Measurements from ENCODE around the gene C10orf67.

The C10orf67 gene

GRCh38 chr10:23195846-23196600, 148.6 kb downstream of the C10orf67 start:
- FAIRE-seq, result no peak

- FAIRE-seq, result no peak
These were observed 149.4 kb downstream of the C10orf67 start for GRCh38 chr10:23194966-23195845.

- no peak for FAIRE-seq
These were observed 150.1 kb downstream of the C10orf67 start for GRCh38 chr10:23194471-23194965.

- FAIRE-seq, result no peak
These were observed 151.0 kb downstream of the C10orf67 start for GRCh38 chr10:23193435-23194074.

- no peak for FAIRE-seq
These were observed 151.7 kb downstream of the C10orf67 start for GRCh38 chr10:23192712-23193434.

GRCh38 chr10:23191764-23192711, 152.6 kb downstream of the C10orf67 start, which contains the start of gene PTF1A:
PTF1A (plus strand) TSS chr10:23192312; CDS start chr10:23192531, 219 bp downstream.
- no peak for FAIRE-seq

GRCh38 chr10:23190872-23191763, 153.5 kb downstream of the C10orf67 start:
- FAIRE-seq, result no peak

- no peak for FAIRE-seq
These were observed 155.6 kb downstream of the C10orf67 start for GRCh38 chr10:23189024-23189423.

GRCh38 chr10:23187155-23187554, 157.4 kb downstream of the C10orf67 start:
- FAIRE-seq, result no peak

- FAIRE-seq, result no peak
These were observed 157.9 kb downstream of the C10orf67 start for GRCh38 chr10:23186697-23187096.

- FAIRE-seq, result no peak
These were observed 158.4 kb downstream of the C10orf67 start for GRCh38 chr10:23186178-23186577.

GRCh38 chr10:23174977-23175512, 169.6 kb downstream of the C10orf67 start:
- FAIRE-seq, result no peak

GRCh38 chr10:23174074-23174976, 170.3 kb downstream of the C10orf67 start:
- no peak for FAIRE-seq

GRCh38 chr10:23173214-23174073, 171.2 kb downstream of the C10orf67 start:
- no peak for FAIRE-seq

- FAIRE-seq, result no peak
These were observed 172.0 kb downstream of the C10orf67 start for GRCh38 chr10:23172429-23173213.

GRCh38 chr10:23171232-23171876, 173.2 kb downstream of the C10orf67 start:
- no peak for FAIRE-seq
